ENCODE measurements around the gene CFB. TPM values are rescaled to one million over a fixed set of nuclear protein-coding genes. Genes with fewer than 3 reads are reported as not detected.

CFB gene
- total and polyA plus RNA-seq, 2 of the 13 experiments (the other 11 are each of a cell fraction or from before 2014, with no cell fraction given), result 171 to 513 TPM

DNA sequence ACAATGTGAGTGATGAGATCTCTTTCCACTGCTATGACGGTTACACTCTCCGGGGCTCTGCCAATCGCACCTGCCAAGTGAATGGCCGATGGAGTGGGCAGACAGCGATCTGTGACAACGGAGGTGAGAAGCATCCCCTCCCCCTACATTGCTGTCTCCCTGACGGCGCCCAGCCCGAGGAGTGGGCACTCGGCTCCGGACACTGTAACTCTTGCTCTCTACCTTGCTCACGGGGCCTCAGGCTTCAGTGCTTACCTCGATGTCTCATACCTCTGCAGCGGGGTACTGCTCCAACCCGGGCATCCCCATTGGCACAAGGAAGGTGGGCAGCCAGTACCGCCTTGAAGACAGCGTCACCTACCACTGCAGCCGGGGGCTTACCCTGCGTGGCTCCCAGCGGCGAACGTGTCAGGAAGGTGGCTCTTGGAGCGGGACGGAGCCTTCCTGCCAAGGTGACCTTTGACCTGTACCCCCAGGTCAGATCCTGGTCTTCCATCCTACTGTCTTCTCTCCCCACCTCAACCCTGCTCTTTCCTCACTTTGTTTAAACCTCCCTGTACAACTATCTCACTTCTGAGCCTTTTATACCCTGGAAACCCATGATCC lies 1.3 kb downstream of the CFB start (continued):
- TF ChIP-seq, protein P1, sequence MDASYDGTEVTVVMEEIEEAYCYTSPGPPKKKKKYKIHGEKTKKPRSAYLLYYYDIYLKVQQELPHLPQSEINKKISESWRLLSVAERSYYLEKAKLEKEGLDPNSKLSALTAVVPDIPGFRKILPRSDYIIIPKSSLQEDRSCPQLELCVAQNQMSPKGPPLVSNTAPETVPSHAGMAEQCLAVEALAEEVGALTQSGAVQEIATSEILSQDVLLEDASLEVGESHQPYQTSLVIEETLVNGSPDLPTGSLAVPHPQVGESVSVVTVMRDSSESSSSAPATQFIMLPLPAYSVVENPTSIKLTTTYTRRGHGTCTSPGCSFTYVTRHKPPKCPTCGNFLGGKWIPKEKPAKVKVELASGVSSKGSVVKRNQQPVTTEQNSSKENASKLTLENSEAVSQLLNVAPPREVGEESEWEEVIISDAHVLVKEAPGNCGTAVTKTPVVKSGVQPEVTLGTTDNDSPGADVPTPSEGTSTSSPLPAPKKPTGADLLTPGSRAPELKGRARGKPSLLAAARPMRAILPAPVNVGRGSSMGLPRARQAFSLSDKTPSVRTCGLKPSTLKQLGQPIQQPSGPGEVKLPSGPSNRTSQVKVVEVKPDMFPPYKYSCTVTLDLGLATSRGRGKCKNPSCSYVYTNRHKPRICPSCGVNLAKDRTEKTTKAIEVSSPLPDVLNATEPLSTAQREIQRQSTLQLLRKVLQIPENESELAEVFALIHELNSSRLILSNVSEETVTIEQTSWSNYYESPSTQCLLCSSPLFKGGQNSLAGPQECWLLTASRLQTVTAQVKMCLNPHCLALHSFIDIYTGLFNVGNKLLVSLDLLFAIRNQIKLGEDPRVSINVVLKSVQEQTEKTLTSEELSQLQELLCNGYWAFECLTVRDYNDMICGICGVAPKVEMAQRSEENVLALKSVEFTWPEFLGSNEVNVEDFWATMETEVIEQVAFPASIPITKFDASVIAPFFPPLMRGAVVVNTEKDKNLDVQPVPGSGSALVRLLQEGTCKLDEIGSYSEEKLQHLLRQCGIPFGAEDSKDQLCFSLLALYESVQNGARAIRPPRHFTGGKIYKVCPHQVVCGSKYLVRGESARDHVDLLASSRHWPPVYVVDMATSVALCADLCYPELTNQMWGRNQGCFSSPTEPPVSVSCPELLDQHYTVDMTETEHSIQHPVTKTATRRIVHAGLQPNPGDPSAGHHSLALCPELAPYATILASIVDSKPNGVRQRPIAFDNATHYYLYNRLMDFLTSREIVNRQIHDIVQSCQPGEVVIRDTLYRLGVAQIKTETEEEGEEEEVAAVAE (CRISPR knock-in tag; IDR thresholded peaks at IDR 0.05; ENCODE audit: borderline replicate concordance), result no peak
- TF ChIP-seq SP2 (CRISPR knock-in tag; IDR thresholded peaks at IDR 0.05) (peak; percentile 40), ZNF749 (CRISPR knock-in tag; IDR thresholded peaks at IDR 0.05; ENCODE audit: borderline replicate concordance) (no peak), CHCHD3 (CRISPR knock-in tag; IDR thresholded peaks at IDR 0.05) (no peak), ZNF766 (CRISPR knock-in tag; IDR thresholded peaks at IDR 0.05; ENCODE audit: borderline replicate concordance) (no peak), GABPB1 (CRISPR knock-in tag; IDR thresholded peaks at IDR 0.05) (0 out of 2 replicates have a peak, but pooled peaks have one; percentile 12), JDP2 (CRISPR knock-in tag; IDR thresholded peaks at IDR 0.05; ENCODE audit: borderline replicate concordance) (no peak), NR2F1 (CRISPR knock-in tag; IDR thresholded peaks at IDR 0.05) (peak in 1 of 2 experiments; percentile 22; a peak in 1 of 4 replicates), RARA (CRISPR knock-in tag; IDR thresholded peaks at IDR 0.05) (no peak), ZNF546 (CRISPR knock-in tag; conservative IDR thresholded peaks at IDR 0.05) (no peak), ZNF205 (CRISPR knock-in tag; IDR thresholded peaks at IDR 0.05) (no peak), FLYWCH1 (CRISPR knock-in tag; IDR thresholded peaks at IDR 0.05) (0 out of 2 replicates have a peak, but pooled peaks have one; percentile 52), ZC3H13 (CRISPR knock-in tag; IDR thresholded peaks at IDR 0.05) (peak; percentile 74)
- TF ChIP-seq, protein P2, sequence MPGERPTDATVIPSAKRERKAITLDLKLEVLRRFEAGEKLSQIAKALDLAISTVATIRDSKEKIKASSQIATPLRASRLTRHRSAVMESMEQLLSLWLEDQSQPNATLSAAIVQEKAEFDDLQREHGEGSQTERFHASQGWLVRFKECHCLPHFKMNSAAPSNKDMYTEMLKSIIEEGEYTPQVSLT (CRISPR knock-in tag; IDR thresholded peaks at IDR 0.05; ENCODE audit: borderline replicate concordance, low read depth), result no peak
- TF ChIP-seq, protein P3, sequence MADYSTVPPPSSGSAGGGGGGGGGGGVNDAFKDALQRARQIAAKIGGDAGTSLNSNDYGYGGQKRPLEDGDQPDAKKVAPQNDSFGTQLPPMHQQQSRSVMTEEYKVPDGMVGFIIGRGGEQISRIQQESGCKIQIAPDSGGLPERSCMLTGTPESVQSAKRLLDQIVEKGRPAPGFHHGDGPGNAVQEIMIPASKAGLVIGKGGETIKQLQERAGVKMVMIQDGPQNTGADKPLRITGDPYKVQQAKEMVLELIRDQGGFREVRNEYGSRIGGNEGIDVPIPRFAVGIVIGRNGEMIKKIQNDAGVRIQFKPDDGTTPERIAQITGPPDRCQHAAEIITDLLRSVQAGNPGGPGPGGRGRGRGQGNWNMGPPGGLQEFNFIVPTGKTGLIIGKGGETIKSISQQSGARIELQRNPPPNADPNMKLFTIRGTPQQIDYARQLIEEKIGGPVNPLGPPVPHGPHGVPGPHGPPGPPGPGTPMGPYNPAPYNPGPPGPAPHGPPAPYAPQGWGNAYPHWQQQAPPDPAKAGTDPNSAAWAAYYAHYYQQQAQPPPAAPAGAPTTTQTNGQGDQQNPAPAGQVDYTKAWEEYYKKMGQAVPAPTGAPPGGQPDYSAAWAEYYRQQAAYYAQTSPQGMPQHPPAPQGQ (CRISPR knock-in tag; IDR thresholded peaks at IDR 0.05; ENCODE audit: borderline replicate concordance), result no peak
- TF ChIP-seq, protein P4, sequence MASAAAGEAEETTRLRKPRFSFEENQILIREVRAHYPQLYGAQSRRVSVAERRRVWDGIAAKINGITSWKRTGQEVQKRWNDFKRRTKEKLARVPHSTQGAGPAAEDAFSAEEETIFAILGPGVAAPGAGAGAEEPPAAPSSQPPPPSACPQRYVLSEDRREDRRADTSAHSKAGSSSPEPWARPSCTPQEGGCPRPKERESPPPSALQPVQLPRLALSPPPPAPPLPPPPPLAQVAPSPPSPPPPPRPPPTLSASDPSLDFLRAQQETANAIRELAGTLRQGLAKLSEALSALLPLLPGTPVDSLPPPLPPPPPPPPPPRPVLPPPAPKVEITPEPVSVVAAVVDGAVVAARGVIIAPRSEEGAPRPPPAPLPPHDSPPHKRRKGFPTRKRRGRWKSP (CRISPR knock-in tag; IDR thresholded peaks at IDR 0.05), result no peak
- TF ChIP-seq, protein P5, sequence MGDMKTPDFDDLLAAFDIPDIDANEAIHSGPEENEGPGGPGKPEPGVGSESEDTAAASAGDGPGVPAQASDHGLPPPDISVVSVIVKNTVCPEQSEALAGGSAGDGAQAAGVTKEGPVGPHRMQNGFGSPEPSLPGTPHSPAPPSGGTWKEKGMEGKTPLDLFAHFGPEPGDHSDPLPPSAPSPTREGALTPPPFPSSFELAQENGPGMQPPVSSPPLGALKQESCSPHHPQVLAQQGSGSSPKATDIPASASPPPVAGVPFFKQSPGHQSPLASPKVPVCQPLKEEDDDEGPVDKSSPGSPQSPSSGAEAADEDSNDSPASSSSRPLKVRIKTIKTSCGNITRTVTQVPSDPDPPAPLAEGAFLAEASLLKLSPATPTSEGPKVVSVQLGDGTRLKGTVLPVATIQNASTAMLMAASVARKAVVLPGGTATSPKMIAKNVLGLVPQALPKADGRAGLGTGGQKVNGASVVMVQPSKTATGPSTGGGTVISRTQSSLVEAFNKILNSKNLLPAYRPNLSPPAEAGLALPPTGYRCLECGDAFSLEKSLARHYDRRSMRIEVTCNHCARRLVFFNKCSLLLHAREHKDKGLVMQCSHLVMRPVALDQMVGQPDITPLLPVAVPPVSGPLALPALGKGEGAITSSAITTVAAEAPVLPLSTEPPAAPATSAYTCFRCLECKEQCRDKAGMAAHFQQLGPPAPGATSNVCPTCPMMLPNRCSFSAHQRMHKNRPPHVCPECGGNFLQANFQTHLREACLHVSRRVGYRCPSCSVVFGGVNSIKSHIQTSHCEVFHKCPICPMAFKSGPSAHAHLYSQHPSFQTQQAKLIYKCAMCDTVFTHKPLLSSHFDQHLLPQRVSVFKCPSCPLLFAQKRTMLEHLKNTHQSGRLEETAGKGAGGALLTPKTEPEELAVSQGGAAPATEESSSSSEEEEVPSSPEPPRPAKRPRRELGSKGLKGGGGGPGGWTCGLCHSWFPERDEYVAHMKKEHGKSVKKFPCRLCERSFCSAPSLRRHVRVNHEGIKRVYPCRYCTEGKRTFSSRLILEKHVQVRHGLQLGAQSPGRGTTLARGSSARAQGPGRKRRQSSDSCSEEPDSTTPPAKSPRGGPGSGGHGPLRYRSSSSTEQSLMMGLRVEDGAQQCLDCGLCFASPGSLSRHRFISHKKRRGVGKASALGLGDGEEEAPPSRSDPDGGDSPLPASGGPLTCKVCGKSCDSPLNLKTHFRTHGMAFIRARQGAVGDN (CRISPR knock-in tag; IDR thresholded peaks at IDR 0.05), result peak; percentile 38
